ENCODE measurements around the gene CNRIP1. TPM values are rescaled to one million over a fixed set of nuclear protein-coding genes. Genes with fewer than 3 reads are reported as not detected.

CNRIP1 gene
- total RNA-seq, 2 donors from 2014 or later: 39.7 to 45.6 TPM

- no peak for TF ChIP-seq CTCF (IDR thresholded peaks at IDR 0.05)
- ATAC-seq (ENCODE audit: insufficient number of reproducible peaks, low FRiP score, low read depth) (no peak), DNase-seq (ENCODE audit: low spot score) (no peak)
- no peak overlapping the region for H3K27ac ChIP-seq
- peaks cover 10 to 14% of the 10 kb centered on the region in 2 donors for H3K4me1 ChIP-seq (ENCODE audit: control insufficient read depth in 1 of 2, low read depth in 2 of 2)
- H3K27me3 ChIP-seq (replicated peaks; ENCODE audit: insufficient read depth): no peaks in the 10 kb centered on the region
- H3K4me3 ChIP-seq: no peak overlapping the region
- H3K36me3 ChIP-seq: no peaks in the 10 kb centered on the region
- H3K9me3 ChIP-seq: no peaks in the 10 kb centered on the region
Observed at GRCh38 chr2:68284896-68285295, 34.9 kb downstream of the CNRIP1 start.

- ATAC-seq (ENCODE audit: insufficient number of reproducible peaks, low FRiP score, low read depth): no peak
- H3K27ac ChIP-seq: no peak overlapping the region
- no peak for DNase-seq (ENCODE audit: low spot score)
- TF ChIP-seq CTCF (IDR thresholded peaks at IDR 0.05): no peak
- H3K36me3 ChIP-seq: no peaks in the 10 kb centered on the region
- no peak overlapping the region for H3K4me3 ChIP-seq
- H3K27me3 ChIP-seq (replicated peaks; ENCODE audit: insufficient read depth): no peaks in the 10 kb centered on the region
- no peaks in the 10 kb centered on the region for H3K9me3 ChIP-seq
- H3K4me1 ChIP-seq (ENCODE audit: control insufficient read depth in 1 of 2, low read depth in 2 of 2): peaks cover 10 to 11% of the 10 kb centered on the region in 2 donors
Observed at GRCh38 chr2:68283419-68283812, 36.3 kb downstream of the CNRIP1 start.

GRCh38 chr2:68282811-68283418, 36.8 kb downstream of the CNRIP1 start:
- no peak for ATAC-seq (ENCODE audit: insufficient number of reproducible peaks, low FRiP score, low read depth)
- Histone ChIP-seq H3K4me3 (no peak overlapping the region), H3K27me3 (replicated peaks; ENCODE audit: insufficient read depth) (no peaks in the 10 kb centered on the region), H3K4me1 (ENCODE audit: control insufficient read depth in 1 of 2, low read depth in 2 of 2) (peaks cover 7 to 8% of the 10 kb centered on the region in 2 donors), H3K9me3 (no peaks in the 10 kb centered on the region), H3K36me3 (no peaks in the 10 kb centered on the region), H3K27ac (no peak overlapping the region)
- DNase-seq (ENCODE audit: low spot score): no peak
- peak; percentile 68 for TF ChIP-seq CTCF (IDR thresholded peaks at IDR 0.05)

GRCh38 chr2:68280796-68281195, 39.0 kb downstream of the CNRIP1 start:
- Histone ChIP-seq H3K9me3 (no peaks in the 10 kb centered on the region), H3K27ac (no peak overlapping the region), H3K36me3 (no peaks in the 10 kb centered on the region), H3K4me1 (ENCODE audit: control insufficient read depth in 1 of 2, low read depth in 2 of 2) (no peaks in the 10 kb centered on the region), H3K27me3 (replicated peaks; ENCODE audit: insufficient read depth) (no peaks in the 10 kb centered on the region), H3K4me3 (no peak overlapping the region)
- no peak for TF ChIP-seq CTCF (IDR thresholded peaks at IDR 0.05)
- DNase-seq (ENCODE audit: low spot score) (no peak), ATAC-seq (ENCODE audit: insufficient number of reproducible peaks, low FRiP score, low read depth) (no peak)

- Histone ChIP-seq H3K27ac (no peak overlapping the region), H3K9me3 (no peaks in the 10 kb centered on the region), H3K36me3 (no peaks in the 10 kb centered on the region), H3K4me1 (ENCODE audit: control insufficient read depth in 1 of 2, low read depth in 2 of 2) (no peaks in the 10 kb centered on the region), H3K27me3 (replicated peaks; ENCODE audit: insufficient read depth) (no peaks in the 10 kb centered on the region), H3K4me3 (no peak overlapping the region)
- no peak for ATAC-seq (ENCODE audit: insufficient number of reproducible peaks, low FRiP score, low read depth)
- TF ChIP-seq CTCF (IDR thresholded peaks at IDR 0.05): no peak
- DNase-seq (ENCODE audit: low spot score): no peak
Observed at GRCh38 chr2:68280348-68280747, 39.4 kb downstream of the CNRIP1 start.

Data from thoracic aorta (tissue), 2 donors.